ENCODE data around the gene CAND2.

DNA sequence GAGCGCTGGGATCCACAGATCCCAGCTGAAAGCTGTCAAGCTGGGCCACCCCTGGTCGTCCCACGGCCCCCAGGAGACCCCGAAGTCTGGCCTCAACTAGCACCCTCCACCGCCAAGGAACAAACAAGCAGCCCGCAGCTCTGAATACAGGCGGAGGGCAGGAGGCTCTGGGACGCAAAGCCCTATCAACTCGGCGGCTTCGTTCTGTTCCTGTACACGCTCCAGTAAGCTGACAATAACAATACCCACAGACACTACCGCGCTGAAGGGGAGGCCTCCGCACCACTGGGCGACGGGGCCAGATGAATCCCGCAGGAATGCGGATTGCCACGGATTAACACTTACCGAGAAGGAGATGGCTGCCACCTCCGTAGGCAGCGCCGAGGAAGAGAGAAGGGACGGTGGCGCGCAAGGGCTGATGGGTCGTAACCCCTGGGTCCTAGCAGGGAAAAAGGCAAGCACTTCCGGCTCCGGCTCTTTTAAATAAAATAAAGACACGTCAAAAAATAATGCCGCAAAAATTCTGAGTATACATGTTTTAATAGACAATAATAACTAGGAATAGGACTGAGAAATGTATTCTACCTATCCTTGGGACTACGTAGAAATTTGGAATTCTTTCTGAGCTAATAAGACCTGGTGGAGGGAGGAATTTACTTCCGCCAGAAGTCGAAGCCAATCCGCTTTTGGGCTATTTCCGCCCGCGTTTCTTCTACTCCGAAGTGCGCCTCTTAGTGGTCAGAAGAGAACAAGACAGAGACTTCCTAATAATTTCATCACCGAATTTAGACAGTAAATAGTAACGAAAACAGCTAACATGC is 44.9 kb downstream of the CAND2 start, which contains the start of gene RPL32:
- TF ChIP-seq, protein P1, sequence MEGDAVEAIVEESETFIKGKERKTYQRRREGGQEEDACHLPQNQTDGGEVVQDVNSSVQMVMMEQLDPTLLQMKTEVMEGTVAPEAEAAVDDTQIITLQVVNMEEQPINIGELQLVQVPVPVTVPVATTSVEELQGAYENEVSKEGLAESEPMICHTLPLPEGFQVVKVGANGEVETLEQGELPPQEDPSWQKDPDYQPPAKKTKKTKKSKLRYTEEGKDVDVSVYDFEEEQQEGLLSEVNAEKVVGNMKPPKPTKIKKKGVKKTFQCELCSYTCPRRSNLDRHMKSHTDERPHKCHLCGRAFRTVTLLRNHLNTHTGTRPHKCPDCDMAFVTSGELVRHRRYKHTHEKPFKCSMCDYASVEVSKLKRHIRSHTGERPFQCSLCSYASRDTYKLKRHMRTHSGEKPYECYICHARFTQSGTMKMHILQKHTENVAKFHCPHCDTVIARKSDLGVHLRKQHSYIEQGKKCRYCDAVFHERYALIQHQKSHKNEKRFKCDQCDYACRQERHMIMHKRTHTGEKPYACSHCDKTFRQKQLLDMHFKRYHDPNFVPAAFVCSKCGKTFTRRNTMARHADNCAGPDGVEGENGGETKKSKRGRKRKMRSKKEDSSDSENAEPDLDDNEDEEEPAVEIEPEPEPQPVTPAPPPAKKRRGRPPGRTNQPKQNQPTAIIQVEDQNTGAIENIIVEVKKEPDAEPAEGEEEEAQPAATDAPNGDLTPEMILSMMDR (IDR thresholded peaks at IDR 0.05; ENCODE audit: low read length), result peak; percentile 85
- TF ChIP-seq EZH2 (IDR thresholded peaks at IDR 0.05; ENCODE audit: borderline replicate concordance, low read length), result no peak

Measured in OCI-LY1 (cell line).